Skeletal muscle cell (primary cell): ENCODE results near the gene GHRHR.

Experiments
- DNase-seq: peaks from one replicate; pipeline ENCODE4 v3.0.0-alpha.2; 2010; ENCODE audit warnings: low read depth
- H3K4me3 ChIP-seq: 2 replicates; pipeline ENCODE4 v1.5.1; 2011; ENCODE audit warnings: low read depth, mild to moderate bottlenecking, control low read depth, low read length, moderate library complexity

GHRHR gene

DNA sequence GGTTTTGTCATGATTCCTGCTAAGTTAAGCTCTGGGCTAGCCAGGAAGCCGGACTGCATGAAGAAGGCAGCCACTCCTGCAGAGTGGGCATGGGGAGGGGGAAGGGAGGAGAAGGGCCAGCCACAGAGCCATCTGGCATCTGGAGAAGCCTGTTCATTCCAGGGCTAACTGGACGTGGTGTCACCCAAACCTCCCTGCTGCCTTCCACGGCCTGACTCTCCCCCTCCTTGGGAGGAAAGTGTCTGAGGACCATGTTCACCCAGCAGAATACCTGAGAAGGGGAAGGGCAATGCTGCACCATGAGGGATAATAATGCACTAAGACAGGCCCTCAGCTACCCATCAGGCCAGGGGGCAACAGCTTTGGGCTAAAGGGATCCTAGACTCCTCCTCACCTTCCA, 36.7 kb upstream of the GHRHR start:
- no peak for DNase-seq
- no peak overlapping the region for H3K4me3 ChIP-seq

DNA sequence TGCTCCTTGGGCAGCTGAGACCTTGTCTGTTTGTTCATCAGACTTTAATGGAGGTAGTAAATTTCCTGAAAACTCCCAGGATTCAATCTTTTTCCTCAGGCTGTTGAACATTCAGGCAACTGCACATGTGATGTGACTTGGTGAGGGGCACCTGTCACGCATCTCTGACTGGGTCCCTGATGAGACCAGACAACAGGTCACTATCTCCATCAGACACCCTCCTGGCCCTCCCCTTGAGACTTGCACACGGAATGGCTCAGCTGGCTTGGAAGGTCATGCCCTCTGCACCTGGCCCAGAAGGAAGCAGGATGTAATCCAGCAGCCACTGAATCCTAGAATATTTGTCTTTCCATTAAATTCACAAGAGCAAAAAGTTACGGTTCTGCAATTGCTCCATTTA, 36.2 kb upstream of the GHRHR start:
- no peak overlapping the region for H3K4me3 ChIP-seq
- DNase-seq = no peak

DNA sequence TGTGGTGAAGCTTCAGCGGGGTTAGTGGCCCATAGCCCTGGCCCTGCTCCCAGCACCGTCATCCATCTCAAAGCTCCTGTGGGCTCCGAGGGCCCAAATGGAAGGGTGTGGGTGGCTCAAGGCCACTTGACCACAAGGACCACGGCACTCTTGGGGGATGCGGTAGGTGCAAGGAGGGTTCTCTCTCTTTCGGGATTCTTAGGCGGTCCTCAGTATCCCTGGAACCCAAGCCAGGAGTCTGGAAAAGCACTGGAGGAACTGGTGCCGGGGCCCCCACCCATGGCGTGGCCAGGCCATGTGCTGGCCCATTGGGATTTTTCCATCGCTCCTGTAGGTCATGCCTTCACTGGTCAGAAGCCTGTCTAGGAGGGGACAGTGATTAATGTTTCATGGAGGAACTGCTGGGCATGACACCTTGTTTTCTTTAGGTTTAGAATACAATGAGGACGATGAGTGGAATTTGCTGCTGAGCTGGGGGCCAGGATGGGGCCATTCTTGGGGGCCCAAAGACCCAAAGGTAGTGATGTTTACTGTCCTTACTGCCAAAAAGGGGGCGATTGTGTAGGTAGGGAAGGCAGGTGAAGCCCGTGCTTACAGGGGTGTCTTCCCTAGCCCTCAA, 35.4 kb upstream of the GHRHR start:
- H3K4me3 ChIP-seq = no peak overlapping the region
- no peak for DNase-seq

DNA sequence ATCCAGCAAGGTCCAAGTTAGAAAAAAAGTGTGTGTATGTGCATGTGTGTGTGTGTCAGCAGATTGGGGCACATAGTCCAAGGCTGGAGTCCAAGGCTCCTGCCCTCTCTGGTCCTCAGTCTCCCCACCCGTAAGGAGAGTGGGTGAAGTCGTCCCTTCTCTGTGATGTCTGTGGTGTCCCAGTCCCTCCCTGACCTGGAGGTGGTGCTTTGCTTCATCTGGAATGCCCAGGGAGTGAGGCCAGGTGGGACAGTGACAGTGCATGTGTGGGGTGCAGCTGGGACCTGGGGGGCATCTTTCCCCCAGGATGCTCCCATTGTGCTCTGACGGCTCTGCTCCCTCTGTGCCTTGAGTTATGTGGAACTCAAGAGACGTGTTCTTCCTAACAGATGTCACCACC, 34.1 kb upstream of the GHRHR start:
- DNase-seq = no peak
- no peak overlapping the region for H3K4me3 ChIP-seq

DNA sequence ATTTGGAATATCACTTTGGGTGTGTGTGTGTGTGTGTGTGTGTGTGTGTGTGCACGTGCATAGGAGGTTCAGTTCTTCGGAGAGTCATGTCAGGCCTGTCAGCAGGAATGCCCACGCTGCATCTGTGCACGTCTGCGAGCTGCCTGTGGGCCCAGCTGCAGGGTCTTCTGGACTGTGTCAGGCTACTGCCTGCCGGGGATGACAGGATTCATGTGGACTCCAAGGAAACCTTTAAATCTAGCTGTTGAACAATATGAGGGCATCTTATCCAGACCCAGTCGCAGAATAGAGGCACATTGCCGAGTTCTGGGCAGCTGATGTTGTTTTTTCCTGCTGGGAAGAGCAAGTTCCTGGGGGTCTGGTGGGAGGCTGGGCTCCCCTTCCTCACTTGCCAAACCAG, 33.1 kb upstream of the GHRHR start:
- no peak for DNase-seq
- no peak overlapping the region for H3K4me3 ChIP-seq

DNA sequence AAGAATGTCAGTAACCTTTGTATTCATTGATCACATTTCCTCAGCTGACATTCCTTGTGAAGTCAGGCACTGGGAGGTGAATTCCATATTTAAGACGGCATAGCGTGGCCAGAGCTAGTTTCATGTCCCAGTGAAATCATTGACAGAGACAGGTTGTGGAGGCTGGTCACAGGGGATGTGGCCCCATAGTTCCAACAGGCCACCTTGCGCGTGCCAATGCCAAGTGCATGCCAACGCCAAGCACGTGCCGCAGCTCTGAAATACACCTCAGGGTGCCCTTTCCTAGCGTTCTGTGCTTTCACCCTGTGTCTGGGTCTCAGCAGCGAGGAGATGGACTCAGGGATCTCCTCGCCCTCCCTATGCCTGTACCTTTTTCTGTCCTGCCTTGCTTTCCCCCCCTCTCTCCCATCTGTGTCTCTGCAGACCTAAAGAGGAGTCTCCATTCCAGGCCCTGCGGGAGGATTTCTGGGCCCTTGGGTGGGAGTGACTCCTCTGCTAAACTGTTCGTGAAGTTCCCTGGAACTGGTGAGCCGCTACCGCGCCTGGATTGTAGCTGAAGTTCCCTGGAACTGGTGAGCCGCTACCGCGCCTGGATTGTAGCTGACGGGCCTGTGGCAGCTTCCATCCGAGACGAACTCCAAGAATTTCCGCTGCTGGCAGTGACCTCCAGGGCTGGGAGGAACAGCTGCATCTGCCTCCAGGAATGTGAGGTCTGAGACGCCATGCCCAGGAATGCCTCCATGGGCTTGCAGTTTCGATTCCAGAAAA, 32.4 kb upstream of the GHRHR start:
- no peak for DNase-seq
- no peak overlapping the region for H3K4me3 ChIP-seq

DNA sequence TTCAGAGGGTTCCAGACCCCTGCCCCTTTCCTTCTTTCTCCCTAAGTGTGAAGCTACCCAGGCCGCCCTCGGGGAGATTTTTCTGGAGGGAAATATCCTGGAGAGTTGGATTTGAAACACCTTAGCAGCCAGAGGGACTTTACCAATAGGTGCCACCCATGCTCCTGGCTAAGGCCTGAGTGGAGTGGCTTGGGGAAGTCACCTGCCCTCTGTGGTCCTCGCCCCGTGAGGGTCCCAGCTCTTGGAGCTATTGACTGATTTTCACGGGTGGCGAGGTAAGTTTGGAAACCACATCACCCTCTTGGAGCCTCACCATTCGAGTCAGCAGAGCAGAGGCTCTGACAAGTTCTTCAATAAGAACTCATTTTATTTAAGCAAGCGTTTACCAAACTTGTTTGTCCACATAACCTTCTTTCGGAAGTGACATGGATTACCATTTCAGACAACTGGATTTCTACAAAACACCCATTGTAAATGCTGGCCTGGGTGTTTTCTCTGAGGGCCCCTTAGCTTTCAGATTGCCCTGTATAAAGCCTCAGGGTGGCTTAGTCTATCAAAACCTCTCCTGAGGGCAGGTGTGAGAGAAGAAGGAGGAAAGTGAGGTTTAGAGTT, 31.7 kb upstream of the GHRHR start:
- H3K4me3 ChIP-seq = no peak overlapping the region
- DNase-seq = no peak

DNA sequence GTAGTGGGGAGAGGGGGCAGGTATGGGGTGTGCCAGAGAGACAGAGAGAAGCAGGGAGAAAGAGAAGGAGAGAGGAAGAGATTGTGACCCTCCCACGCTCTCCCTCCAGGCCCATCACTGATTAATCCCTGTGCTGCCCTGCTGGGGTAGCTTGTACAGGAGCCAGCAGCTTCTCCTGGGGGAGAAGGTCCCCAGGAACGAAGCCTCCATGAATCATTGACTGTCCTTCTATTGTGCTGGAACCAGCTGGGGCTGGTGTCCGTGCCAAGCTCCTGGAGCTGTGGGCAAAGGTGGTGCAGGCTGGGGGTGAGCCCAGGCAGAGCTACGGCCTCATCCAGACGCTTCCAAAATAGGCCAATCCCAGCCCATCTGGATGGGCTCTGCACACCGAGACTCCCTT, 31.2 kb upstream of the GHRHR start:
- DNase-seq = no peak

DNA sequence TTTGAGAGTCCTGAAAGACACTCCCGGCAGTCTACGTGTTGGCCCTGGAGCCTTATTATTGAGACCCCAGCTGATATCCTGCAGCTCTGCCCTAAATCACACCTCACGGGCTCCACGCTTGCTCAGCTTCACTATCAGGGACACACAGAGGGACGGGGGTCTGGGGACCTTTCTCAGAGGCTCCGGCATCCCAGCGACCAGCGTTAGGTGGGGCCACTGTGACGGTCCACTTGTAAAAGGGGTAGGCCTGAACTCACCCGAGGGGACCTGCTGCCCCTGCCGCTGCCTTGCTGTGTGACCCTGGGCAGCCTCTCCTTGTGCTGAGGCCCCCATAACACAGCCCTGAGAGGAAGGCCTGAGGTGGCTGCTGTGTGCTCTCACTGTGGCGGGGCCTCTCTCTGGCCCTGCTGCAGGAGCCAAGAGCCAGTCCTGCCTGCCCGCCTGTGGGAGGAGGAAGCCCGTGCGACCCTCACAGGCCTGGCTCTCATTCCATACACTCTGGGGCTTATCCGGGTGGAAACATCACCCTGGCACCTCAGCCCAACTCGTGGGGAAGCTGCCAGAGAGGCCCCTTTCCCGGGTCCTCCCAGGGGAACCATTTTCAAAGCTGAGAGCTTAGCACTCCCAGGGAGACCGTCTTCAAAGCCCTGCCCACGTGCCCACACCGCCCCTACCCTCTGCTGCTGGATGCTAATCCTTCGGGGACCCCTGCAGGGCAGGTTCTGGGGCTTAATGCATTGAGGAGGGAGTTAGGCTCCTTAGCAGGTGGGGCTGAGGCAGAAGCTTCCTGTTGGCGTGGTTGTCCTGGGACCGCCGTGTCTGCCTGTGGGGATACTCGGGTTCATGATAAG, 30.4 kb upstream of the GHRHR start:
- no peak overlapping the region for H3K4me3 ChIP-seq
- no peak for DNase-seq

More for the DNA sequence above, 31.2 kb upstream of the GHRHR start:
- H3K4me3 ChIP-seq = no peak overlapping the region

DNA sequence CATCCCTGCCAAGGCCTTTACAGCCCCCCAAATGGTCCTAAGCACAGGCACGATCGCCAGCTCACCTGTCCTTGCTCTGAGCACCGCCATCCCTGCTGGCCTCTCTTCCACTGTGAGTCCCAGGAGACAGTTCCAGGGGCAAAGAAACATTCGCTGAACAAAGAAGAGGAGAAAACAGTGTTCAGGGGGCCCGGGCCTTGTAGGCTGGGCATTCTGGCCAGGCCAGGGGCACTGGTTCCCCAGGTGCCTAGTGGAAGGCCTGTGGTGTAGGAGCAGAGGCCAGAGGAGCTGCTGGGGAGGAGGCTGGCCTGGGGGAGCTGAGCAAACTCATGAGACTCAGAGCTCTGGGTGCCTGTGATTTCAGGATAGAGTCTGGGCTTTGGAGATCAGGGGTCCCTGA, 29.5 kb upstream of the GHRHR start:
- DNase-seq = no peak
- H3K4me3 ChIP-seq = no peak overlapping the region

DNA sequence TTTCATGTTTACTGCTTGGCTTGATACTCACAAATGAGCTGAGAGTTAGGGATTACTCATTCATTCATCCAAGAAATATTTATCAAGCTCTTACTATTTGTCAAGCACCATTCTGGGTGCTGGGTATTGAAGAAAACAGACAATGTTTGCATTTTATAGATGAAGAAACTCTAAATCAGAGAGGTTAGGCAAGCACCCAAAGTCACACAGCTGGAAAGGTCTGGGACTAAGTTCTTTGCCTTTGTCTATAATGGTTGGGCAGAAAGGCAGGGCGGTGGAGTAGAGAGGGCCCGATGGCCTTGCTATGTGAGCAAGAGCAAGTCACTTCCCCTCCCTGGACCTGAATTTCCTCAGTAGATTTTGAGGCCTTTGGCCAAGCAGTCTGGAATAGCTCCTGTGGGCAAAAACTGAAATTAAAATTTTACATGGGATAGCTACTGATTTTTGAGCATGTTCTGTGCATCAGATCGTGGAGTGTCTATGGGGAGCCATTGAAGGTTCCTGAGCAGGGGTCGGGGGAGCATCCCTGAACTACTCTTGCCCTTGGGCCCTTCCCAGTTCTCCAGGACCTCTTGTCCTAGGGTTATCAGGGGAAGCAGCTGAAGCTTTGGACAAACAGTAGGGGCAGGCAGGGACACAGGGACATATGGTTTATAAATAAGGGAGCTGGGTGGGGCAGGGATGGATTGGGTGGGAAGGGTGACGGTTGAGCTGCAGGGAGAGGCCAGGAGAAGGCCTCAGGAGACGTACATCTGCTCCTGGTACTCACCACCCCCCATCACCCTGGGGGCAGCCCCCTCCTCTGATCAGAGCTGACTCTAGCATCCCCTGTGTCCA, 28.8 kb upstream of the GHRHR start:
- DNase-seq = no peak

DNA sequence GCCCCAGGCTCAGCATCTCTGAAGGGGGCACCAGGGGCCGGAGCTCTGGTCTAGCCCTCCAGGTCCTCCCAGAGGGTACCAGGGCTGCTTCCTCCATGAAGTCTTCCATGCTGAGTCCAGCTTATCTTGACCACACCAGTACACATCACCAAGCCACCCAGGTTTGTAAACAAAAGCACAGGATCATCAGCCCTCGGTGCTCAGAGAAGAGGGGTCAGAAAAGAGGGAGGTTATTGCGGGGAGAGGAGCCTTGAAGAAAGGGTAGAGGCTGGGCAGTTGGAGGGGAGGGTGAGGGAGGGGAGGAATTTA, 28.2 kb upstream of the GHRHR start:
- no peak overlapping the region for H3K4me3 ChIP-seq
- no peak for DNase-seq

More for the DNA sequence above, 28.8 kb upstream of the GHRHR start:
- no peak overlapping the region for H3K4me3 ChIP-seq

DNA sequence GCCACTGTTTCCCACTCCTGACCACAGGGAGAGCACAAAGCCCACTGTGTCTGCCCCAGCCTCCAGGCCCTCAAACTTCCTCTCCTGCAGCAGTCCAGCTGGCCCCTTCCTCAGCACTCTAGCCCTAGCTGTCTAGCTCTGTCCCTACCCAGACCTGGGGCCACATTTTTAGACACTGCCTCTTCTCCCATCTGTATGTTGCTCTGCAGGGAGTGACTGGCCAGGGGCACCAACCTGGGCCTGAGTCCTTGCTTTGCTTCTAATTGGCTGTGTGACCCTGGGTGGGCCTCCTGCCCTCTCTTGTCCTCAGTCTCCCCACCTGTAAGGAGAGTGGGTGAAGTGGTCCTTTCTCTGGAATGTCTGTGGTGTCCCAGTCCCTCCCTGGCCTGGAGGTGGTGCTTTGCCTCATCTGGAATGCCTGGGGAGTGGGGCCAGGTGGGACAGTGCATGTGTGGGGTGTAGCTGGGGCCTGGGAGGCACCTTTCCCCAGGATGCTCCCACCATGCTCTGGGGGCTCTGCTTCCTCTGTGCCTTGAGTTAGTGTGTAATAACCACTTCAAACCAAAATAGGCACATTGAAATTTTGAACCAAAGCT, 27.0 kb upstream of the GHRHR start:
- no peak for DNase-seq
- H3K4me3 ChIP-seq = no peak overlapping the region

DNA sequence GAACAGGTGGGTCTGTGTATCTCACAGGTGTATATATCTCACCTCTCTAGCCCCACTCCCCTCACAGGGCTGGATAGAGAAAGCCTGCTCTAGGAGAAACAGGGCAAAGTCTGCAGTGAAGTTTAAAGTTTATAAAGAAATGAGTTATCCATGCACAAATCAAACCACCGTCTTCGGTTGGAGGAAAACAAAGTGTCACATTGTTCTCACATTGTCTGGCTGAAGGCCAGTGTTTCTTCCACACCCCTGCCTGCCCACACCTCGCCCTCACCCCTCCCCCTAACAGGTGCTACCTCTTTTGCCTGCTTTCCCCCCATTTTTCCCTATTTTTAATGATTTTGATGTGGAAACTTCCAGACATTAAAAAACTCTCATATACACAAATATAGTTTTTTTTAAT, 26.3 kb upstream of the GHRHR start:
- DNase-seq = no peak
- no peak overlapping the region for H3K4me3 ChIP-seq

DNA sequence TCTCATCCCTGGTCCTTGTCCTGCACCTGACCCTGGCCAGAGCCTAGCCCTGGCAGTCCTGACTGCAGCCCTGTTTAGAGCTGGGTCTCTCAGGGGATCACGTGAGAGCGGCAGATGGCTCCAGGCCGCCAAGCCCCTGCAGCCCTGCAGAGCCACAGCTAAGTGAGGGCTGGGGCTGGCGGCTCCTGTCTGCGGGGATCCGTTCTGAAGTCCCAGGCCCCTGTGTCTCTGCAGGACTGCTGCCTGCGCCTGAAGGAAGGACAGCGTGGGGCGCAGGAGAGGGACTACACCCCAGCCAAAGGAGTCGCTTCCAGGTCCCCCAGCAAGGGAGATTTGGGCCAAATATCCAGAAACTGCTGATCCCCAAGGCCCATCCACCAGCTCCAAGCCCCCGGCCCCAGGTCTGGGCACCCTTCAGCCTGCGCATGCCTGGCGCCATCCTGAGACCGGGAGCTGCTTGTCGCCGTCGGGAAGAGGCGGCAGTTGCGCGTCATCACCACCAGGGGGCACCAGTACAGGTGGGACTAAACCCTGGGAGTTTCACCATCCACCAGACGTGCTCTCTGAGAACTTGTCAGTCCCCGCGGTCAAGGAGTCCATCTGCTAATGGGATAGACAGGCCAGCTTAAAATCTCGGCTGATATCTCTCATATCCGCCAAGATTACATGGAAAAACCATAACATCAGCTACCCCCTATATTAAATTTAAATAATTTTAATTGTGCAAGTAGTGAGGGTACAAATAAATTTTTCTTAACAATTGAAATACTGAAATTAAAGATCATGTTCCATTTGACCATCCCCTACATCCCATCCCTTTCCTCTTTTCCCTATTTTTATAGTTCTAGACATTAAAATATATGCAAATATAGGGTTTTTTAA, 25.1 kb upstream of the GHRHR start:
- H3K4me3 ChIP-seq = peak overlapping the region; percentile 3
- peak; percentile 10 for DNase-seq

DNA sequence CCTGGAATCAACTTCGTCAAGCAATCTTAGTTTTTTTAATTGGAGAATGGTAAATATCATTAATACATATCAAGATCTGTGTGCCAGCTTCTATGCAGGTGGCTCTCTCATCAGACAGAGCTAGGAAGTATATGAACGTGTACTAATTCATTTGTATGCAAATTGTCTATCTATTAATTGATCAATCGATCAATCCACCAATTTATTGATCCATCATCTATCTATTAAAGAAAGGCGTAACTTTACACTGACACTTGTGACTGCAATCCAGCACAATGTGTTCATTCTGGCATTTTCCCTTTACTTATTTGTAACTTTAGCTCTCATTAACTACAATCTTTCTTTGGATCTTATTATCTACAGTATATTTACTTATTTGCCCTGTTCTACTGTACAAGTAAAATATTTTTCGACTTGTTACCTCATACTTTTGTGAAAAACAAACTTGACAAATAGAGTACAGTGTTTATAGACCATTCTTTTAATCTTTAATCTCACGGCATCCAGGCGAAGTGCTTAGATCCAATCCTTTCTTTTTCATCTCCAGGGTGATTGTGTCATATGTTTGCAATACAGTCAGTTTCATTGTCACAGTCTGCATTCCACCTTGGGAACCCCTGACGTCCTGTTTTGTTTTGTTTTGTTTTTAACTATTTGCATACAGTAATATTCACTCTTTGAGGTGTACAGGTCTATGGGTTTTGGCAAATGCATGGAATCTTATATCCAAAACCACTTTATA, 22.0 kb upstream of the GHRHR start:
- DNase-seq = no peak

DNA sequence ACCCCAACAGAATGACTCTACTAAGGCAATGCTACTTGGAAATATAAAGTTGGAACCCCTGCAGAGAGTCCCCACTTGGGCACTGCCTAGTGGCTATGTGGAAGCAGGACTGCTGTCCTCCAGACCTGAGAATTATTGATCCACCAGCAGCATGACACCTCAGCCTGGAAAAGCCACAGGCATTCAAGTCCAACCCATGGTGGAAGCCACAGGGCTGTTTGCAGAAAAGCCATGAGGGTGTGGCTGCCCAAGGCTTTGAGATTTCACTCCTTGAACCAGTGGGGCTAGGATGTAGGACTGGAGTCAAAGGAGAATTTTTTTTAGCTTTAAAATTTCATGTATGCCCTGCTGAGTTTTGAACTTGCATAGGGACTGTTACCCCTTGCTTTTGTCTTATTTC, 13.6 kb upstream of the GHRHR start:
- DNase-seq = no peak

More for the DNA sequence above, 22.0 kb upstream of the GHRHR start:
- no peak overlapping the region for H3K4me3 ChIP-seq

More for the DNA sequence above, 13.6 kb upstream of the GHRHR start:
- H3K4me3 ChIP-seq = no peak overlapping the region
